ENCODE data around the gene HSPA8.

GRCh38 chr11:123056835-123057491, 5.0 kb downstream of the HSPA8 start:
- TF ChIP-seq CTCF (IDR thresholded peaks at IDR 0.05) (no peak), POLR2A (IDR thresholded peaks at IDR 0.05) (no peak), POLR2AphosphoS5 (IDR thresholded peaks at IDR 0.05) (no peak), EP300 (IDR thresholded peaks at IDR 0.05) (no peak)

All from stomach (tissue), 4 donors.